ENCODE measurements around the gene PTBP3.

PTBP3 gene

DNA sequence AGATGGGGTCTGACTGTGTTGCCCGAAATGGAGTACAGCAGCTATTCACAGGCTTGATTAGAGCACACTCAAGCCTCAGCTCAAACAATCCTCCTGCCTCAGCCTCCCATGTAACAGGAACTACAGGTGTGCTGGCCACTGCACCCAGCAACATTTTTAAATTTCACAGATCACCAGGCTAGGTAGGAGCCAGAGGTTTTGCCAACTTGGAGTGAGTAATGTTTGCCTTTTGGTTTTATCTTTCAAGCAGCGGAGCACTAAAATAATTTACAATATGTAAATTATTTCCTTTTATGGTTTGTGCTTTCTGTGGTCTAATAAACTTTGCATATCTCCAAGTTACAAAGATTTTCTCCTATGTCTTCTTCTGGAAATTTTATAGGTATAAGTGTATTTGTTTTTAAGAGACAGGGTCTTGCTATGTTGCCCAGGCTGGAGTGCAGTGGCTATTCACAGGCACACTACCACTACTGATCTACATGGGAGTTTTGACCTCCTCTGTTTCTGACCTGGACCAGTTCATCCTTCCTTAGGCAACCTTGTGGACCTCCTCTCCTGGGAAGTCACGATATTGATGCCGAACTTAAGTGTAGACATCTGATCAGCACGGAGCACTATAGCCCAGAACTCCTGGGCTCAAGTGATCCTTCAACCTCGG, 91.1 kb downstream of the PTBP3 start:
- DNase-seq (ENCODE audit: low read depth): no peak
- TF ChIP-seq, protein P1, sequence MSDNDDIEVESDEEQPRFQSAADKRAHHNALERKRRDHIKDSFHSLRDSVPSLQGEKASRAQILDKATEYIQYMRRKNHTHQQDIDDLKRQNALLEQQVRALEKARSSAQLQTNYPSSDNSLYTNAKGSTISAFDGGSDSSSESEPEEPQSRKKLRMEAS (IDR thresholded peaks at IDR 0.05; ENCODE audit: low read depth, low read length): no peak
- TF ChIP-seq MYC (IDR thresholded peaks at IDR 0.05; ENCODE audit: low read depth, low read length) (no peak), POLR2A (IDR thresholded peaks at IDR 0.05; ENCODE audit: extremely low read depth, insufficient read length) (no peak)
- TF ChIP-seq, protein P2, sequence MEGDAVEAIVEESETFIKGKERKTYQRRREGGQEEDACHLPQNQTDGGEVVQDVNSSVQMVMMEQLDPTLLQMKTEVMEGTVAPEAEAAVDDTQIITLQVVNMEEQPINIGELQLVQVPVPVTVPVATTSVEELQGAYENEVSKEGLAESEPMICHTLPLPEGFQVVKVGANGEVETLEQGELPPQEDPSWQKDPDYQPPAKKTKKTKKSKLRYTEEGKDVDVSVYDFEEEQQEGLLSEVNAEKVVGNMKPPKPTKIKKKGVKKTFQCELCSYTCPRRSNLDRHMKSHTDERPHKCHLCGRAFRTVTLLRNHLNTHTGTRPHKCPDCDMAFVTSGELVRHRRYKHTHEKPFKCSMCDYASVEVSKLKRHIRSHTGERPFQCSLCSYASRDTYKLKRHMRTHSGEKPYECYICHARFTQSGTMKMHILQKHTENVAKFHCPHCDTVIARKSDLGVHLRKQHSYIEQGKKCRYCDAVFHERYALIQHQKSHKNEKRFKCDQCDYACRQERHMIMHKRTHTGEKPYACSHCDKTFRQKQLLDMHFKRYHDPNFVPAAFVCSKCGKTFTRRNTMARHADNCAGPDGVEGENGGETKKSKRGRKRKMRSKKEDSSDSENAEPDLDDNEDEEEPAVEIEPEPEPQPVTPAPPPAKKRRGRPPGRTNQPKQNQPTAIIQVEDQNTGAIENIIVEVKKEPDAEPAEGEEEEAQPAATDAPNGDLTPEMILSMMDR (IDR thresholded peaks at IDR 0.05; ENCODE audit: low read depth, low read length): no peak
- no peak overlapping the region for H3K4me3 ChIP-seq (ENCODE audit: low read depth, low read length)

DNA sequence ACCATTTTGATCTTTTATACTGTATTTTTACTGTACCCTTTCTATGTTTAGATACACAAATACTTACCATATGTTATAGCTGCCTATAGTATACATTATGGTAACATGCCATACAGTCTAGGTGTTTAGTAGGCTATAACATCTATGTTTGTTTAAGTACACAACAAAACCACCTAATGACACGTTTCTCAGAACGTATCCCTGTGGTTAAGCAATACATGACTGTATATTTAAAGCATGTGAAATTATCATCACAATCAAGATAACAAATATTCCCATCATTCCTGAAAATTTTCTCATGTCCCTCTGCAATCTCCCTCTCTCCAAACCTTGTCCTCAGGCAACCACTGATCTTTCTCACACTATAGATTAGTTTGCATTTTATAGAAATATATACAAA, 91.9 kb downstream of the PTBP3 start:
- no peak for TF ChIP-seq MYC (IDR thresholded peaks at IDR 0.05; ENCODE audit: low read depth, low read length)
- no peak for TF ChIP-seq POLR2A (IDR thresholded peaks at IDR 0.05; ENCODE audit: extremely low read depth, insufficient read length)
- TF ChIP-seq, protein P1 (IDR thresholded peaks at IDR 0.05; ENCODE audit: low read depth, low read length): no peak
- TF ChIP-seq, protein P2 (IDR thresholded peaks at IDR 0.05; ENCODE audit: low read depth, low read length): no peak
- DNase-seq (ENCODE audit: low read depth): no peak
- no peak overlapping the region for H3K4me3 ChIP-seq (ENCODE audit: low read depth, low read length)

DNA sequence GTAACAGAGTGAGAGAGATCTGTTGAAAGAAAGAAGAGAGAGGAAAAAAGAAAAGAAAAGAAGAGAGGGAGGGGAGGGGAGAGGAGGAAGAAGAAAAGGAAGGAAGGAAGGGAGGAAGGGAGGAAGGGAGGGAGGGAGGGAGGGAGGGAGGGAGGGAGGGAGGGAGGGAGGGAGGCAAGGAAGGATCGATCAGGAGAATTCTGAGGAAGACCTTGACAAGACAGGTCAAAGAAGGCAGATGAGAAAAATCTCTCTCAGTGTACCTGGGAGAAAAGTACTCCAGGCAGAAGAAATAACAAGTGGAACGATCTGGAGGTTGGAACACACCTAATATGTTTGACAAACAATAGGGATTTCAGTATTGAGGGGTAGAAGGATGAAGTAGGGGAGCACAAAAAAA, 93.7 kb downstream of the PTBP3 start:
- DNase-seq (ENCODE audit: low read depth): no peak
- TF ChIP-seq, protein P1 (IDR thresholded peaks at IDR 0.05; ENCODE audit: low read depth, low read length): no peak
- TF ChIP-seq MYC (IDR thresholded peaks at IDR 0.05; ENCODE audit: low read depth, low read length) (no peak), POLR2A (IDR thresholded peaks at IDR 0.05; ENCODE audit: extremely low read depth, insufficient read length) (no peak)
- TF ChIP-seq, protein P2 (IDR thresholded peaks at IDR 0.05; ENCODE audit: low read depth, low read length): no peak

DNA sequence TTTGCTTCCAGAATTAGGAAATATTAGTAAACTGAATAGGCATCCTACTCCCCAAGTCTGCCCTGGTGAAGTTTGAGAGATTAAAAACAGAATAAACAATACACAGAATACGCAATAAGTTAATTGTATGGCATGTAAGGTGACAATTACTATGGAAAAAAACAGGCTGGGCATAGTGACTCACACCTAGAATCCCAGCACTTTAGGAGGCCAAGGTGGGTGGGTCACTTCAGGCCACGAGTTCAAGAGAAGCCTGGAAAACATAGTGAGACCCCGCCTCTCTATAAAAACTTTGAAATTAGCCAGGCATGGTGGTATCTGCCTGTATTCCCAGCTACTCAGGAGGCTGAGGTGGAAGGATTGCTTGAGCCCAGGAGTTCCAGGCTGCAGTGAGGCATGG, 94.1 kb downstream of the PTBP3 start:
- DNase-seq (ENCODE audit: low read depth): no peak
- TF ChIP-seq, protein P1 (IDR thresholded peaks at IDR 0.05; ENCODE audit: low read depth, low read length): no peak
- TF ChIP-seq MYC (IDR thresholded peaks at IDR 0.05; ENCODE audit: low read depth, low read length) (no peak), POLR2A (IDR thresholded peaks at IDR 0.05; ENCODE audit: extremely low read depth, insufficient read length) (no peak)
- TF ChIP-seq, protein P2 (IDR thresholded peaks at IDR 0.05; ENCODE audit: low read depth, low read length): no peak

More for the DNA sequence above, 93.7 kb downstream of the PTBP3 start:
- H3K4me3 ChIP-seq (ENCODE audit: low read depth, low read length): no peak overlapping the region

GRCh38 chr9:112234779-112235178, 98.6 kb downstream of the PTBP3 start:
- DNase-seq (ENCODE audit: low read depth): no peak
- no peak overlapping the region for H3K4me3 ChIP-seq (ENCODE audit: low read depth, low read length)
- TF ChIP-seq, protein P1 (IDR thresholded peaks at IDR 0.05; ENCODE audit: low read depth, low read length): no peak
- TF ChIP-seq, protein P2 (IDR thresholded peaks at IDR 0.05; ENCODE audit: low read depth, low read length): no peak
- TF ChIP-seq POLR2A (IDR thresholded peaks at IDR 0.05; ENCODE audit: extremely low read depth, insufficient read length) (no peak), MYC (IDR thresholded peaks at IDR 0.05; ENCODE audit: low read depth, low read length) (no peak)

More for the DNA sequence above, 94.1 kb downstream of the PTBP3 start:
- H3K4me3 ChIP-seq (ENCODE audit: low read depth, low read length): no peak overlapping the region

Data from NB4 (cell line).